GM21717 (cell line): ENCODE results near the gene RIN3.
"Not testable (repeated sequence)": the region's sequence is repeated elsewhere in the genome, so short reads cannot be mapped to it uniquely, and the experiment has no call there.

Experiments
- ATAC-seq: cut with Tn5 transposase; IDR thresholded peaks from one replicate; pipeline ENCODE4 v1.9.1; 2021; ENCODE audit warnings: mild to moderate bottlenecking, moderate library complexity; ENCODE audit not compliant: unreplicated experiment

RIN3 gene

DNA sequence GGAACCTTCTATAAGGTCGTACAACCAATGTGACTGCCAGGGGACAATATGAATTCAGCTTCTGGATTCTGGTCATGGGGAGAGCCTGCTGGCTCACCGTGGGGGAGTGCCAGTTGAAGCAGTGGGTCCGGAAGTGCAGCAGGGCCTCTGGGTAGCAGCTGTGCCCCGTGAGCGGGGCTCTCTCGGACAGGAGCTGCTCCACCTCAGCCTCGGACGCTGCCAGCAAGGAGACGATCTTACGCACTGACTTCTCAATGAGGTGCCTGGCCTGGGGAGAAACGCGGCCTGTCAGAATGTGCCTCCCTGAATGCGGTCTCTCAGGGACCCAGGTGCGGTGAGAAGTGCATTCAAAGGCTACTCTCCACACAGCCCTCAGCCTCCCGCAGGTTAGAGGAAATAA, 192.8 kb downstream of the RIN3 start:
- no peak for ATAC-seq

DNA sequence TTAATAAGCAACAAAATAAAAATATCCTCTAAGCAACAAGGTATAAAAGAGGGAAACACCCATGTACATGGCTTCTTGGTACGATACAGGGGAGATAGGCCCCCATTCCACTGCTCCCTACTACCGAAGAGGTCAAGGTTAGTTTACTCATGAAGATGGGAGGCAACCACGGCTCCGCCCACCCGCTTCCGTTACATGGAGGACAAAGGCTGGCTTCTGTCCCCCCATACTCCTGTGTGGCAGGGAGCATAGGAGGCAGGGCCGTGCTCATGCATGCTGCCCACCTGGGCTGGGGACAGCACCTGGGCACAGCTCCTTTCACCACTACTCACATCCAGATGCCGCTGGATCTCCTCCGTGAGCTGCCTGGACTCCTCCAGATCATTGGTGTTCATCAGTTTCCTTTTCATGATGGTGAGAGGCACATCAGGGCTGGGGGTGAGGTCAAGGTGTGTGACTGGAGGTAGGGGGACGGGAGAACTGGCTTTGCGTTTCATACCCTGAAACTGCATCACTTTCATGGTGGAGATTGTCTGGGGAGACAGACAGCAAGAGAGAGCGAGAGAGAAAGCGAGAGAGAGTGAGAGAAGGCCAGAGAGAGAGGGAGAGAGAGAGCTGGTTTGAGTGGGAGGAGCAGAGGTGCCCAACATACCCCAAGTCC, 195.9 kb downstream of the RIN3 start:
- no peak for ATAC-seq

- ATAC-seq = no peak
These were observed 196.4 kb downstream of the RIN3 start for GRCh38 chr14:92710001-92710341.

DNA sequence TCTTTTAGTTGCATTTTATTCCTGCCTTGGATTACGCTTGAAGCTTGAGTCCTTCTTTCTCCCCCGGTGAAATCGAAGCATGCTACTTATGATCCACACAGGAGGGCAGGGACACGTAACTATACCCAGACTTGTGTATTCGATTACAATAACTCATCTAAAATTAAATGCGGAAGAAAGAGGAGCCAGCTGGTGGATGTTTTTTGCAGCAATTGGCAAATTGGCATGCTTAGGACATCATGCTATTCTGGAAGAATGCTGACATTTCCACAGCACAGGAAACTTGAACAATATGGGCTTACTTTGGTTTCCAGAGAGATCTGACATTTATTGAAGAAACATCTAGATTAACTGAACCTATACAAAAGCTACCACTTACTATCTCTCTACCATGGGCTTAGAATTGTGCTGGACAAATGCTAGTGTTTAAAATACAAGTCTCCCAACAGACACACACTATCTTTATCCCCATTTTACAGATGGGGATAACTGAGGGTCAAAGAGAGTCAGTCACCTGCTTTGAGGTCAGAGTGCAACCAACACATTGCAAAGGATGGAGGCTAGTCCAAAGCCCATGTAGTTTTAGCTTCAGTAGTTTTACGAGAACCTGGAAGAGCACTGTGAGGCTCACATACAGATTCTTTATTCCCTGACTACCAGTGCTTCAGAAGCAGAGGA, 198.5 kb downstream of the RIN3 start:
- ATAC-seq = no peak

- no peak for ATAC-seq
These were observed 199.1 kb downstream of the RIN3 start for GRCh38 chr14:92712654-92713051.

- not testable (repeated sequence) for ATAC-seq
These were observed 201.2 kb downstream of the RIN3 start for GRCh38 chr14:92714739-92715307.

- ATAC-seq = no peak
These were observed 202.6 kb downstream of the RIN3 start for GRCh38 chr14:92716131-92716530.

DNA sequence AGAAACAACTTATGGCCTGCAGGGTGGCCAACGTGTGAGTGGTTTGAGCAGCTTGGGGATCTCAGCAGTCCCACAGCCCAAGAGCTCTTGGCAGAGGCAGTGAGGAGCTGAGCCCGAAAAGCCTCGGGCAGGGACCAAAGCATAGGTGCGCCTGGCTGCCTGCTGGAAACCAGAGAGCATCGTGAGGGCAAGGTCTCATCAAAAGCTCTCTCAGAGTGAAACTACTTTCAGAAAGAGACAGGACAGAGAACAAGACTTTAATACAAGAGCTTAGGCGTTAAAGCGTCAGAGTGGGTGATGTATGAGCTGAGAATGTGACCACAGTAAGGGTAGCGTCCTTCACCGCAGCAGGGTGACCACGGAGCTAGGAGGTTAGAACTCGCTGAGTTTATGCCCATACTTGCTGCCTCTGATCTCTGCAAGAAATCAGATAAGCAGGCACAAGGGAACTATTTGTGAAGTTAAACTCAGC, 204.0 kb downstream of the RIN3 start:
- no peak for ATAC-seq

DNA sequence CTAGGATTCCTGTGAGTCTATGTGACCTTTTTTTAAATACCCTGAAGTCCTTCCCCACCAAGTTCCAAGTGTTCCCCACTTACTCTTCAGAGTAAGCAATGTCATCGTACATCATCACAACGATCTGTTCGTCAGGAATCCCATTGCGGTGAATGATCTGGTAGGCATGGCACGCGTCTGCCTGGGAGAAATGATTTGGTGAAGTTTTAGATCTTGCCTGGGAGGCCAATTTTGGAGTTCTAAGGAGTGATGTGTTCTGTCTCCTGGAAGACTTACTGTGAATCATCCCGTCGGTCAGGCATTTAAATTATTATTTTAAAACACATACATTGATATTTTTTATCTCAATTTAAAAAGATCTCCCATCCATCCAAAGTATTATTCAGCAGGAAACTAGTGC, 205.1 kb downstream of the RIN3 start:
- no peak for ATAC-seq

- no peak for ATAC-seq
These were observed 205.8 kb downstream of the RIN3 start for GRCh38 chr14:92719421-92719820.

DNA sequence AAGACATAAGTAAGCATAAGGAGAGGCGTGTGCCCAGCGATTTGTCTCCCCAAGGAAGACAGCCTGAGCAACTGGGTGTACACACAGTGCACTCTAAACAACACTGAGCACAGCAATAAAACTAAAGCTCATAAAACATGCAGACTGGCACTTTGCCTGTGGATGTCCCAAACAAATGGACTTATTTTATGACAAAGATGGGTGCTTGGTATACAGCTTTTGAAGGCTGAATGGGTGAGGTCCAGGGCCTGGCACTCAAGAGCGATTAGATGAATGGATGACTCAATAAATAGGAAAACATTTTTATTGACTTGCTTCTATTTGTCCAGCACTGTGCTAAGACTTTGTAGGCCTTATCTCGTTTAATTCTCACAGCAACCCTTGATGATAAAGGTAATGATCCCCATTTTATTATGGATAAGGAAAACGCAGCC, 206.3 kb downstream of the RIN3 start:
- no peak for ATAC-seq

GRCh38 chr14:92724516-92725340, 211.1 kb downstream of the RIN3 start:
- no peak for ATAC-seq

DNA sequence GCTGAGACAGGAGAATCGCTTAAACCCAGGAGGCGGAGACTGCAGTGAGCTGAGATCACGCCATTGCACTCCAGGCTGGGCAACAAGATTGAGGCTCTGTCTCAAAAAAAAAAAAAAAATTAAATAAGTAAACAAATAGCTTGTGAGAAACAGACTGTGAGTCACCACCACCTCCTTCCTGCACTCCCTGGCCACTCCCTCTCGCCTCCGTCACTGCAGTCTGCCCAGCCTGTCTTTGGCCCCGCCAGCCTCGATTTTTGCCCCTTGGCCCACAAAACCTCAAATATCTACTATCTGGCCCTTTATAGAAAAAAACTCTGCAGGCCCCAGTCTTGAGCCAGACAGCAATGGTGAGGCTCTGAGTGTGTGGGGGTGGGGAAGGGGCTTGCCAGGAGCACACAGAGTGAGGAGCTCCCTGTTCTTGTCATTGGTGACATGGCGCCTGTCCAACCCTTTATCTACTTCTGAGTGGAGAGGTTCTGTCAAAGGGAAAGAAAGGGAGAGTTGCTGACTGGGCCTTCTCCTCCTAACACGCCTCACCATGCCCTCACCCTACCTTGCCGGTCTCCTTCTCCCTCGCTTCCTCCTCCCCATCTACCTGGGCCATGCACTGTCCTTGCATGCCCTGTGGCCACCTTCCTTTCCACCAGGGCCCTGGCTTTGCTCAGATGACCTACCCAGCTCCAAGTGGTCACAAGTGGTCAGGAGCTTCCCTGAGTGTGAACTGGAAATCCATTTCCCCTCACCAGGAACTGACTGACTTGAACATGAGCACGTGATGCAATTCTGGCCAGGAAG, 212.8 kb downstream of the RIN3 start:
- ATAC-seq = no peak

GRCh38 chr14:92726933-92727262, 213.3 kb downstream of the RIN3 start:
- ATAC-seq = no peak

DNA sequence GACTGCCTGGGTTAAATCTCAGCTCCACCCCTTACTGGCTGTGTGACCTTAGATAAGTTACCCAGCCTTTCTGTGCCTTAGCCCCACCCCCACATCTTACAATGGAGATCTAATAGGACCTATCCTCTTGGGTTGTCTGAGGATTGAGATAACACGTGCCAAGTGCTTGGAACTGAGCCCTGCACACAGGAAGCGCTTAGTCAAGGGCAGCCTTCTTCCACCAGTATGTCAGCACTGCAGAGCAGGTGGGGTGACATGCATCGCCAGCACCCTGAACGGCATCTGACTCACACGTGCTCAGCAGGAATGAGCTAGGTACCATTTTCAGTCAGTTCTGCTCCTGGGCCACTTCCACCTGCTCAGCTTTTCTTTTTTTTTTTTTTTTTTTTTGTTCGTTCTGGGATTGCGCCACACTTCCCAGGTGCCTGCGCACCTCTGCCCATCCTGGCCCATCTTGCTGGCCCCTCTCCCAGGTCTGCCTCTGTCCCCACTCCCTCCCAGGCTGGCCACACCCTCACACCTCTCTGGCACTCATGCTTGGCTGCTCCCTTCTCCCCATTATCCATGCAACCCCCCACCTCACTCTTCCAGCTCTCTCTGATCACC, 215.3 kb downstream of the RIN3 start:
- peak; percentile 51 for ATAC-seq

DNA sequence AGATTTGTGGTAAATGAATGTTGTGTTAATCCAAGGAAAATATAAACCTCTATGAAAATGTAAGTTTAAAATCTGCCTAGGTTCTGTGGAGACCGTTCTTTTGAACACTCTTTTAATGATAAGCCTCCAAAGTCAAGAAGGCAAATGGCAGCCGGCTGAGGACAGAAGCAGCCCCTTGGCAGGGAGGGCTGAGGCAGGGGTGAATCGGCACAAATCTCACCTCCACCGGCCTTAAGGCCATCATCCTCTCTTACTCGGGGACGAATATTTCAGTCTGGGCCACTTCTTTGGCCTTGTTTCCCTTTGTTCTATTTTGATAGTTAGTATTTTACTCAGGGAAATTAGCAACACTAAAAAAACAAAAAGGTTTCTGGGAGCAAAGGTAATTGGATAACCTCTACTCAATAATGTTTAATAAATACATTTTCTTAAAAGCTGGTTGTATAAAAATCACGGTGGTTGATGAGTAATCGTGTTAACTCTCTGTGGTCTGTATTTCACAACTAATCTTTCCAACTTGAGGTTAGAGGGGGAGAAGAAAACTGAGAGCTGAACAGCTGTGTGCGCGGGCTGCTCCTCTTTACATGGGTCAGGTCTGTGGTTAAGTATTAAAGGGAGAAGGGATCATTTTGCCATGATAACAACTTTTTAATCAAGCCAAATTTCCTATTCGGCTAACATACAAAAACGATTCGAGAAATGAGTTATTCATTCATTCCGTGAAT, 216.2 kb downstream of the RIN3 start:
- ATAC-seq = peak; percentile 77

- ATAC-seq = no peak
These were observed 218.1 kb downstream of the RIN3 start for GRCh38 chr14:92731622-92732115.

DNA sequence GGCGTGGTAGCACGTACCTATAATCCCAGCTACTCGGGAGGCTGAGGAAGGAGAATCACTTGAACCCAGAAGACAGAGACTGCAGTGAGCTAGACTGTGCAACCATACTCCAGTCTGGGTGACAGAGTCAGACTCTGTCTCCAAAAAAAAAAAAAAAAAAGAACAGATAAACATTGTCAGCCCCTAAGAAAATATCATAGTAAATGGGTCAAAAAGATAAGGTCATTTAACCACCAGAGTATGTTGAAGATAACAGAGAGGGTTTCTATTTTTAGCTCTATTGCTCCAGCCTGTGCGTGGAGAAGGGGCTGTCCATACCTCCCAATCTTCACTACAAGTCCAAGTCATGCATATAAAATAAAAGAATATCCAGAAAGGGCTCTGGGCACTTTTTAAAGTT, 219.4 kb downstream of the RIN3 start:
- ATAC-seq = no peak

DNA sequence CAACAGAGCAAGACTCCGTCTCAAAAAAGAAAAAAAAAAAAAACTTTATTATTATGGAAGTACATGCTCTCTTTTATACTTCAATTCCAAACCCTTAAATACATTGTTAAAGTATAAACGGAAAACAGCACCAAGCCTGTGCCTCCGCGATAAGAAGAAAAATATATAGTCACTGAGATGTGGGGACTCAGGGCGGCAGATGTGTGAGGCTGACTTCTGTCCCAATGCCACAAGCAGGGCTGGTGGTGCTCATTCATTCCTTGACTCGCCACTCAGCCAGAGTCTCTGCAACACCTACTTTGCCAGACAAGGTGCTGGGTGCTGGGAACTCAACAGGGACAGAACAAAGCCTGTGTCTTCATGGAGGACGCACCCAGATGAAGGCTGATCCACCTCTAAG, 221.0 kb downstream of the RIN3 start:
- no peak for ATAC-seq

GRCh38 chr14:92735344-92735743, 221.8 kb downstream of the RIN3 start:
- ATAC-seq = no peak
